Measurements from ENCODE around the gene KIAA1217. TPM values are rescaled to one million over a fixed set of nuclear protein-coding genes. Genes with fewer than 3 reads are reported as not detected.

The KIAA1217 gene
- total RNA-seq, 1 donor from 2014 or later = 18.9 TPM

- H3K36me3 ChIP-seq (ENCODE audit: control insufficient read depth, insufficient read depth, low read length) = no peaks in the 10 kb centered on the region
- H3K27me3 ChIP-seq (ENCODE audit: control insufficient read depth, insufficient read depth, low read length) = no peaks in the 10 kb centered on the region
- TF ChIP-seq CTCF (IDR thresholded peaks at IDR 0.05; ENCODE audit: insufficient read depth, low read length, poor library complexity, severe bottlenecking) = no peak
- peak; percentile 81 for DNase-seq (ENCODE audit: low read depth)
- no peak overlapping the region for H3K4me3 ChIP-seq (ENCODE audit: low read depth, low read length)
Measured at GRCh38 chr10:24483701-24484100, 274.8 kb downstream of the KIAA1217 start.

GRCh38 chr10:24484771-24485170 is 275.8 kb downstream of the KIAA1217 start:
- Histone ChIP-seq H3K27me3 (ENCODE audit: control insufficient read depth, insufficient read depth, low read length) (no peaks in the 10 kb centered on the region), H3K36me3 (ENCODE audit: control insufficient read depth, insufficient read depth, low read length) (no peaks in the 10 kb centered on the region), H3K4me3 (ENCODE audit: low read depth, low read length) (no peak overlapping the region)
- DNase-seq (ENCODE audit: low read depth) = no peak
- TF ChIP-seq CTCF (IDR thresholded peaks at IDR 0.05; ENCODE audit: insufficient read depth, low read length, poor library complexity, severe bottlenecking) = no peak

- no peak for DNase-seq (ENCODE audit: low read depth)
- TF ChIP-seq CTCF (IDR thresholded peaks at IDR 0.05; ENCODE audit: insufficient read depth, low read length, poor library complexity, severe bottlenecking) = no peak
- Histone ChIP-seq H3K4me3 (ENCODE audit: low read depth, low read length) (no peak overlapping the region), H3K27me3 (ENCODE audit: control insufficient read depth, insufficient read depth, low read length) (no peaks in the 10 kb centered on the region), H3K36me3 (ENCODE audit: control insufficient read depth, insufficient read depth, low read length) (no peaks in the 10 kb centered on the region)
Measured at GRCh38 chr10:24485304-24485703, 276.4 kb downstream of the KIAA1217 start.

- H3K27me3 ChIP-seq (ENCODE audit: control insufficient read depth, insufficient read depth, low read length) = no peaks in the 10 kb centered on the region
- H3K4me3 ChIP-seq (ENCODE audit: low read depth, low read length) = no peak overlapping the region
- peak; percentile 16 for DNase-seq (ENCODE audit: low read depth)
- no peaks in the 10 kb centered on the region for H3K36me3 ChIP-seq (ENCODE audit: control insufficient read depth, insufficient read depth, low read length)
- no peak for TF ChIP-seq CTCF (IDR thresholded peaks at IDR 0.05; ENCODE audit: insufficient read depth, low read length, poor library complexity, severe bottlenecking)
Measured at GRCh38 chr10:24488631-24489030, 279.7 kb downstream of the KIAA1217 start.

GRCh38 chr10:24493165-24493564 is 284.2 kb downstream of the KIAA1217 start:
- Histone ChIP-seq H3K36me3 (ENCODE audit: control insufficient read depth, insufficient read depth, low read length) (no peaks in the 10 kb centered on the region), H3K27me3 (ENCODE audit: control insufficient read depth, insufficient read depth, low read length) (no peaks in the 10 kb centered on the region), H3K4me3 (ENCODE audit: low read depth, low read length) (no peak overlapping the region)
- no peak for DNase-seq (ENCODE audit: low read depth)
- no peak for TF ChIP-seq CTCF (IDR thresholded peaks at IDR 0.05; ENCODE audit: insufficient read depth, low read length, poor library complexity, severe bottlenecking)

GRCh38 chr10:24494236-24494635 is 285.3 kb downstream of the KIAA1217 start:
- no peak for TF ChIP-seq CTCF (IDR thresholded peaks at IDR 0.05; ENCODE audit: insufficient read depth, low read length, poor library complexity, severe bottlenecking)
- Histone ChIP-seq H3K27me3 (ENCODE audit: control insufficient read depth, insufficient read depth, low read length) (no peaks in the 10 kb centered on the region), H3K36me3 (ENCODE audit: control insufficient read depth, insufficient read depth, low read length) (no peaks in the 10 kb centered on the region), H3K4me3 (ENCODE audit: low read depth, low read length) (no peak overlapping the region)
- DNase-seq (ENCODE audit: low read depth) = no peak
